ENCODE measurements around the gene BEST4. TPM values are rescaled to one million over a fixed set of nuclear protein-coding genes. Genes with fewer than 3 reads are reported as not detected.

Gene BEST4
- polyA plus RNA-seq, 1 donor from 2014 or later: not detected

DNA sequence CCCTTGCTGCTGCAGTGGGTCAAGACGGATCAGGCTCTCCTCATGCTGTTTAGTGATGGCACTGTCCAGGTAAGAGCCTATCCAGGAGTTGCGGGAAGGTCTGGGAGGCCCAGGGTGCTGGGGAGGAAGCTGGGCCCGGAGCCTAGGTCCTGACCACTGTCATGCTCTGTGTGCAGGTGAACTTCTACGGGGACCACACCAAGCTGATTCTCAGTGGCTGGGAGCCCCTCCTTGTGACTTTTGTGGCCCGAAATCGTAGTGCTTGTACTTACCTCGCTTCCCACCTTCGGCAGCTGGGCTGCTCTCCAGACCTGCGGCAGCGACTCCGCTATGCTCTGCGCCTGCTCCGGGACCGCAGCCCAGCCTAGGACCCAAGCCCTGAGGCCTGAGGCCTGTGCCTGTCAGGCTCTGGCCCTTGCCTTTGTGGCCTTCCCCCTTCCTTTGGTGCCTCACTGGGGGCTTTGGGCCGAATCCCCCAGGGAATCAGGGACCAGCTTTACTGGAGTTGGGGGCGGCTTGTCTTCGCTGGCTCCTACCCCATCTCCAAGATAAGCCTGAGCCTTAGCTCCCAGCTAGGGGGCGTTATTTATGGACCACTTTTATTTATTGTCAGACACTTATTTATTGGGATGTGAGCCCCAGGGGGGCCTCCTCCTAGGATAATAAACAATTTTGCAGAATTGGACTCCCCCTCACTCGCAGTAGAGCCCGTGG lies 17.5 kb upstream of the BEST4 start:
- no peaks in the 10 kb centered on the region for H3K9me2 ChIP-seq (ENCODE audit: insufficient read depth, low read length)
- no peak overlapping the region for H3K4me2 ChIP-seq (ENCODE audit: low read length)
- H3K36me3 ChIP-seq (ENCODE audit: insufficient read depth, low read length): no peaks in the 10 kb centered on the region
- H3K79me2 ChIP-seq (replicated peaks; ENCODE audit: insufficient read depth, low read length): no peaks in the 10 kb centered on the region
- H3K4me3 ChIP-seq (ENCODE audit: low read length): no peak overlapping the region
- H3K27me3 ChIP-seq (ENCODE audit: insufficient read depth, low read depth, low read length): no peaks in the 10 kb centered on the region
- H3K9ac ChIP-seq (ENCODE audit: low read length): no peak overlapping the region
- no peak overlapping the region for H2AFZ ChIP-seq (ENCODE audit: low read depth, low read length)
- no peaks in the 10 kb centered on the region for H3F3A ChIP-seq (ENCODE audit: insufficient read depth, low read length, poor library complexity, severe bottlenecking)
- TF ChIP-seq, protein P1, sequence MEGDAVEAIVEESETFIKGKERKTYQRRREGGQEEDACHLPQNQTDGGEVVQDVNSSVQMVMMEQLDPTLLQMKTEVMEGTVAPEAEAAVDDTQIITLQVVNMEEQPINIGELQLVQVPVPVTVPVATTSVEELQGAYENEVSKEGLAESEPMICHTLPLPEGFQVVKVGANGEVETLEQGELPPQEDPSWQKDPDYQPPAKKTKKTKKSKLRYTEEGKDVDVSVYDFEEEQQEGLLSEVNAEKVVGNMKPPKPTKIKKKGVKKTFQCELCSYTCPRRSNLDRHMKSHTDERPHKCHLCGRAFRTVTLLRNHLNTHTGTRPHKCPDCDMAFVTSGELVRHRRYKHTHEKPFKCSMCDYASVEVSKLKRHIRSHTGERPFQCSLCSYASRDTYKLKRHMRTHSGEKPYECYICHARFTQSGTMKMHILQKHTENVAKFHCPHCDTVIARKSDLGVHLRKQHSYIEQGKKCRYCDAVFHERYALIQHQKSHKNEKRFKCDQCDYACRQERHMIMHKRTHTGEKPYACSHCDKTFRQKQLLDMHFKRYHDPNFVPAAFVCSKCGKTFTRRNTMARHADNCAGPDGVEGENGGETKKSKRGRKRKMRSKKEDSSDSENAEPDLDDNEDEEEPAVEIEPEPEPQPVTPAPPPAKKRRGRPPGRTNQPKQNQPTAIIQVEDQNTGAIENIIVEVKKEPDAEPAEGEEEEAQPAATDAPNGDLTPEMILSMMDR (IDR thresholded peaks at IDR 0.05; ENCODE audit: poor library complexity, severe bottlenecking): no peak
- no peak for TF ChIP-seq POLR2AphosphoS5 (IDR thresholded peaks at IDR 0.05)
- TF ChIP-seq EP300 (conservative IDR thresholded peaks at IDR 0.05; ENCODE audit: poor library complexity, severe bottlenecking): no peak
- TF ChIP-seq EZH2 (IDR thresholded peaks at IDR 0.05; ENCODE audit: borderline replicate concordance, insufficient read depth, low read length, poor library complexity, severe bottlenecking): no peak
- H3K9me3 ChIP-seq (ENCODE audit: low read length): no peaks in the 10 kb centered on the region
- H3K27ac ChIP-seq (ENCODE audit: low read length): no peak overlapping the region
- H4K20me1 ChIP-seq (ENCODE audit: insufficient read depth): no peaks in the 10 kb centered on the region

- Histone ChIP-seq H3K36me3 (ENCODE audit: insufficient read depth, low read length) (no peaks in the 10 kb centered on the region), H3K79me2 (replicated peaks; ENCODE audit: insufficient read depth, low read length) (no peaks in the 10 kb centered on the region), H3K9ac (ENCODE audit: low read length) (no peak overlapping the region), H2AFZ (ENCODE audit: low read depth, low read length) (no peak overlapping the region), H3K4me3 (ENCODE audit: low read length) (no peak overlapping the region), H3K9me3 (ENCODE audit: low read length) (no peaks in the 10 kb centered on the region), H3K4me2 (ENCODE audit: low read length) (no peak overlapping the region), H3K9me2 (ENCODE audit: insufficient read depth, low read length) (no peaks in the 10 kb centered on the region), H3K27me3 (ENCODE audit: insufficient read depth, low read depth, low read length) (no peaks in the 10 kb centered on the region), H3K27ac (ENCODE audit: low read length) (no peak overlapping the region), H3F3A (ENCODE audit: insufficient read depth, low read length, poor library complexity, severe bottlenecking) (no peaks in the 10 kb centered on the region), H4K20me1 (ENCODE audit: insufficient read depth) (no peaks in the 10 kb centered on the region)
- no peak for TF ChIP-seq RAD21 (conservative IDR thresholded peaks at IDR 0.05)
- no peak for TF ChIP-seq SMC3 (conservative IDR thresholded peaks at IDR 0.05; ENCODE audit: poor library complexity)
- TF ChIP-seq EP300 (conservative IDR thresholded peaks at IDR 0.05; ENCODE audit: poor library complexity, severe bottlenecking): no peak
- TF ChIP-seq MXI1 (conservative IDR thresholded peaks at IDR 0.05; ENCODE audit: poor library complexity, severe bottlenecking): no peak
- TF ChIP-seq, protein P1 (IDR thresholded peaks at IDR 0.05; ENCODE audit: poor library complexity, severe bottlenecking): no peak
- TF ChIP-seq POLR2AphosphoS5 (IDR thresholded peaks at IDR 0.05): no peak
- TF ChIP-seq, protein P2, sequence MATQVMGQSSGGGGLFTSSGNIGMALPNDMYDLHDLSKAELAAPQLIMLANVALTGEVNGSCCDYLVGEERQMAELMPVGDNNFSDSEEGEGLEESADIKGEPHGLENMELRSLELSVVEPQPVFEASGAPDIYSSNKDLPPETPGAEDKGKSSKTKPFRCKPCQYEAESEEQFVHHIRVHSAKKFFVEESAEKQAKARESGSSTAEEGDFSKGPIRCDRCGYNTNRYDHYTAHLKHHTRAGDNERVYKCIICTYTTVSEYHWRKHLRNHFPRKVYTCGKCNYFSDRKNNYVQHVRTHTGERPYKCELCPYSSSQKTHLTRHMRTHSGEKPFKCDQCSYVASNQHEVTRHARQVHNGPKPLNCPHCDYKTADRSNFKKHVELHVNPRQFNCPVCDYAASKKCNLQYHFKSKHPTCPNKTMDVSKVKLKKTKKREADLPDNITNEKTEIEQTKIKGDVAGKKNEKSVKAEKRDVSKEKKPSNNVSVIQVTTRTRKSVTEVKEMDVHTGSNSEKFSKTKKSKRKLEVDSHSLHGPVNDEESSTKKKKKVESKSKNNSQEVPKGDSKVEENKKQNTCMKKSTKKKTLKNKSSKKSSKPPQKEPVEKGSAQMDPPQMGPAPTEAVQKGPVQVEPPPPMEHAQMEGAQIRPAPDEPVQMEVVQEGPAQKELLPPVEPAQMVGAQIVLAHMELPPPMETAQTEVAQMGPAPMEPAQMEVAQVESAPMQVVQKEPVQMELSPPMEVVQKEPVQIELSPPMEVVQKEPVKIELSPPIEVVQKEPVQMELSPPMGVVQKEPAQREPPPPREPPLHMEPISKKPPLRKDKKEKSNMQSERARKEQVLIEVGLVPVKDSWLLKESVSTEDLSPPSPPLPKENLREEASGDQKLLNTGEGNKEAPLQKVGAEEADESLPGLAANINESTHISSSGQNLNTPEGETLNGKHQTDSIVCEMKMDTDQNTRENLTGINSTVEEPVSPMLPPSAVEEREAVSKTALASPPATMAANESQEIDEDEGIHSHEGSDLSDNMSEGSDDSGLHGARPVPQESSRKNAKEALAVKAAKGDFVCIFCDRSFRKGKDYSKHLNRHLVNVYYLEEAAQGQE (IDR thresholded peaks at IDR 0.05; ENCODE audit: borderline replicate concordance): no peak
- TF ChIP-seq EZH2 (IDR thresholded peaks at IDR 0.05; ENCODE audit: borderline replicate concordance, insufficient read depth, low read length, poor library complexity, severe bottlenecking): no peak
- TF ChIP-seq TAF1 (IDR thresholded peaks at IDR 0.05; ENCODE audit: low read depth): no peak
These were observed 15.5 kb upstream of the BEST4 start for GRCh38 chr1:44803312-44804095.

Measured in neural cell (in vitro differentiated cells).